RWPE2 (cell line): ENCODE measurements around the gene AK8.

Source experiments
- ATAC-seq: fragments of 200-7000 bp; cut with Tn5 transposase; 3 replicates; pipeline ENCODE4 v1.9.1; 2021; ENCODE audit warnings: low read depth
- DNase-seq: peaks from one replicate; pipeline ENCODE4 v3.0.0-alpha.2; 2020; ENCODE audit warnings: low spot score
- H3K27ac ChIP-seq: fragments of 450-650 bp; 2 replicates; pipeline ENCODE4 v1.5.1; 2017; ENCODE audit warnings: mild to moderate bottlenecking; ENCODE audit not compliant: poor library complexity, severe bottlenecking
- H3K27me3 ChIP-seq: fragments of 250-450 bp; sonication (Bioruptor Pico); 2 replicates; pipeline ENCODE4 v1.5.1; 2021; ENCODE audit warnings: mild to moderate bottlenecking, moderate library complexity; ENCODE audit not compliant: insufficient read depth, poor library complexity, severe bottlenecking
- H3K36me3 ChIP-seq: fragments of 250-450 bp; sonication (Bioruptor Pico); 2 replicates; pipeline ENCODE4 v1.5.1; 2020; ENCODE audit warnings: low read depth, mild to moderate bottlenecking, moderate library complexity
- H3K4me1 ChIP-seq: fragments of 250-450 bp; sonication (Bioruptor Pico); 2 replicates; pipeline ENCODE4 v1.5.1; 2021; ENCODE audit warnings: mild to moderate bottlenecking, moderate library complexity; ENCODE audit not compliant: insufficient read depth, poor library complexity, severe bottlenecking
- H3K4me3 ChIP-seq: fragments of 250-450 bp; sonication (Bioruptor Pico); 2 replicates; pipeline ENCODE4 v1.5.1; 2021; ENCODE audit warnings: mild to moderate bottlenecking, moderate library complexity; ENCODE audit not compliant: severe bottlenecking
- H3K9me3 ChIP-seq: fragments of 250-450 bp; sonication (Bioruptor Pico); 2 replicates; pipeline ENCODE4 v1.5.1; 2021; ENCODE audit warnings: mild to moderate bottlenecking, moderate library complexity; ENCODE audit not compliant: severe bottlenecking
- CTCF ChIP-seq: fragments of 450-650 bp; IDR thresholded peaks from one replicate; pipeline ENCODE4 v1.5.1; 2017; ENCODE audit warnings: mild to moderate bottlenecking, moderate library complexity; ENCODE audit not compliant: poor library complexity, severe bottlenecking

Gene AK8

GRCh38 chr9:132710333-132710732, 167.8 kb downstream of the AK8 start:
- DNase-seq (no peak), ATAC-seq (no peak)
- Histone ChIP-seq H3K36me3 (no peaks in the 10 kb centered on the region), H3K4me3 (no peak overlapping the region), H3K9me3 (no peaks in the 10 kb centered on the region), H3K27ac (no peak overlapping the region), H3K27me3 (peaks cover 7% of the 10 kb centered on the region), H3K4me1 (no peaks in the 10 kb centered on the region)
- no peak for TF ChIP-seq CTCF

- no peak for TF ChIP-seq CTCF
- Histone ChIP-seq H3K36me3 (no peaks in the 10 kb centered on the region), H3K27me3 (peaks cover 7% of the 10 kb centered on the region), H3K9me3 (no peaks in the 10 kb centered on the region), H3K27ac (no peak overlapping the region), H3K4me3 (no peak overlapping the region), H3K4me1 (no peaks in the 10 kb centered on the region)
- ATAC-seq (no peak), DNase-seq (no peak)
Observed at GRCh38 chr9:132708769-132709430, 169.2 kb downstream of the AK8 start.

GRCh38 chr9:132708239-132708638, 169.8 kb downstream of the AK8 start:
- Histone ChIP-seq H3K27ac (no peak overlapping the region), H3K9me3 (no peaks in the 10 kb centered on the region), H3K27me3 (peaks cover 7% of the 10 kb centered on the region), H3K4me1 (no peaks in the 10 kb centered on the region), H3K4me3 (no peak overlapping the region), H3K36me3 (no peaks in the 10 kb centered on the region)
- ATAC-seq (no peak), DNase-seq (no peak)
- no peak for TF ChIP-seq CTCF

GRCh38 chr9:132703336-132703735, 174.7 kb downstream of the AK8 start:
- Histone ChIP-seq H3K27me3 (no peaks in the 10 kb centered on the region), H3K36me3 (no peaks in the 10 kb centered on the region), H3K9me3 (peaks cover 9% of the 10 kb centered on the region), H3K27ac (no peak overlapping the region), H3K4me1 (no peaks in the 10 kb centered on the region), H3K4me3 (no peak overlapping the region)
- ATAC-seq (peak; percentile 53; the same call in 1 of the 3 replicates), DNase-seq (no peak)
- TF ChIP-seq CTCF, result no peak

- Histone ChIP-seq H3K9me3 (peaks cover 13% of the 10 kb centered on the region), H3K36me3 (no peaks in the 10 kb centered on the region), H3K4me1 (no peaks in the 10 kb centered on the region), H3K27me3 (no peaks in the 10 kb centered on the region), H3K27ac (no peak overlapping the region), H3K4me3 (no peak overlapping the region)
- ATAC-seq (no peak), DNase-seq (no peak)
- TF ChIP-seq CTCF, result no peak
Observed at GRCh38 chr9:132702254-132702653, 175.8 kb downstream of the AK8 start.
